K562 (cell line): ENCODE measurements around the gene PSMB11. TPM values are rescaled to one million over a fixed set of nuclear protein-coding genes. Genes with fewer than 3 reads are reported as not detected.

Experiments
- AFF1 ChIP-seq, 2 experiments: fragments of 450-650 bp; IDR thresholded peaks; 2 replicates each; pipeline ENCODE4 v1.6.1; 2018; ENCODE audit warnings: mild to moderate bottlenecking in 2 of 2, low read depth in 1 of 2; ENCODE audit not compliant: partially characterized antibody in 2 of 2
- CHCHD3 ChIP-seq: fragments of 250-450 bp; sonication (Bioruptor Pico); IDR thresholded peaks from 2 replicates; pipeline ENCODE4 v2.1.2; 2022; ENCODE audit warnings: mild to moderate bottlenecking
- GMEB1 ChIP-seq: fragments of 250-450 bp; sonication (Bioruptor Pico); IDR thresholded peaks from 2 replicates; pipeline ENCODE4 v1.4.0; 2020; ENCODE audit warnings: mild to moderate bottlenecking
- HES1 ChIP-seq: fragments of 450-650 bp; IDR thresholded peaks from 2 replicates; pipeline ENCODE4 v1.6.1; 2016; ENCODE audit warnings: low read depth, mild to moderate bottlenecking, moderate library complexity
- MTA3 ChIP-seq: fragments of 450-650 bp; formaldehyde crosslinking; IDR thresholded peaks from 2 replicates; pipeline ENCODE4 v1.6.1; 2017; ENCODE audit warnings: mild to moderate bottlenecking, borderline replicate concordance
- RBM17 ChIP-seq: fragments of 200-400 bp; formaldehyde crosslinking; IDR thresholded peaks from 2 replicates; pipeline ENCODE4 v1.6.1; 2017; ENCODE audit warnings: low read depth, mild to moderate bottlenecking, low read length, borderline replicate concordance
- RNF219 ChIP-seq: fragments of 250-450 bp; sonication (Bioruptor Pico); IDR thresholded peaks from 2 replicates; pipeline ENCODE4 v1.5.0; 2022; ENCODE audit warnings: mild to moderate bottlenecking
- RUNX1 ChIP-seq: sonication (generic); IDR thresholded peaks from 2 replicates; pipeline ENCODE4 v1.6.1; 2016; ENCODE audit warnings: antibody characterized with exemption, low read depth
- SLC30A9 ChIP-seq: fragments of 250-450 bp; sonication (Bioruptor Pico); IDR thresholded peaks from 2 replicates; pipeline ENCODE4 v1.8.0; 2022; ENCODE audit warnings: mild to moderate bottlenecking, moderate library complexity
- SMARCA4 ChIP-seq: fragments of 450-650 bp; IDR thresholded peaks from 2 replicates; pipeline ENCODE4 v1.6.1; 2016
- SPI1 ChIP-seq: IDR thresholded peaks from 2 replicates; pipeline ENCODE4 v1.6.1; 2011; ENCODE audit warnings: low read depth, low read length, control low read depth, borderline replicate concordance
- ZFP1 ChIP-seq: fragments of 450-650 bp; formaldehyde crosslinking; IDR thresholded peaks from 2 replicates; pipeline ENCODE4 v1.4.0; 2020; ENCODE audit warnings: mild to moderate bottlenecking, mixed read lengths
- ZFX ChIP-seq: sonication (generic); formaldehyde crosslinking; IDR thresholded peaks from 2 replicates; pipeline ENCODE4 v1.8.0; 2022; ENCODE audit warnings: mild to moderate bottlenecking, missing genetic modification reagents, moderate library complexity
- ZNF224 ChIP-seq: sonication (generic); formaldehyde crosslinking; IDR thresholded peaks from 2 replicates; pipeline ENCODE4 v1.8.0; 2022; ENCODE audit warnings: mild to moderate bottlenecking, missing genetic modification reagents
- ZNF512 ChIP-seq: IDR thresholded peaks from 2 replicates; pipeline ENCODE4 v1.6.1; 2016; ENCODE audit warnings: missing genetic modification characterization, missing compliant biosample characterization
- ZNF583 ChIP-seq: fragments of 250-450 bp; sonication (Bioruptor Pico); IDR thresholded peaks from 2 replicates; pipeline ENCODE4 v1.4.0; 2020
- ZNF695 ChIP-seq: fragments of 450-650 bp; formaldehyde crosslinking; IDR thresholded peaks from 2 replicates; pipeline ENCODE4 v1.4.0; 2020; ENCODE audit warnings: mild to moderate bottlenecking, moderate library complexity
- polyA plus RNA-seq, 8 experiments: library from polyadenylated mRNA; depleted of rRNA in 4 of 8; stranded (reverse) in 5 of 8; unstranded in 3 of 8; fragments of >200 nt; fragmentation: Nextera tagmentation in 2 of 8; fragmentation: Illumina TruSeq in 1 of 8; extraction: Ambion mirVana in 2 of 8; extraction: Trizol in 1 of 8; gene quantifications; 2 replicates each; pipeline versions ENCODE4 v1.2.1 to v1.2.3, GENCODE V29; 2011 to 2014; ENCODE audit warnings: inconsistent platforms in 1 of 8, missing spikeins in 1 of 8
- total RNA-seq, 7 experiments: library from RNA; depleted of rRNA in 6 of 7; stranded (reverse); fragments of >200 nt in 6 of 7; fragmentation: Illumina TruSeq in 2 of 7; extraction: Trizol in 2 of 7; gene quantifications; 2 replicates each; pipeline versions ENCODE4 v1.2.1 to v1.2.3, GENCODE V29; 2011 to 2021; ENCODE audit warnings: low replicate concordance in 1 of 7

Gene PSMB11
- total and polyA plus RNA-seq, 9 of the 15 experiments (the other 6 are each of a cell fraction or from before 2014, with no cell fraction given), result not detected

DNA sequence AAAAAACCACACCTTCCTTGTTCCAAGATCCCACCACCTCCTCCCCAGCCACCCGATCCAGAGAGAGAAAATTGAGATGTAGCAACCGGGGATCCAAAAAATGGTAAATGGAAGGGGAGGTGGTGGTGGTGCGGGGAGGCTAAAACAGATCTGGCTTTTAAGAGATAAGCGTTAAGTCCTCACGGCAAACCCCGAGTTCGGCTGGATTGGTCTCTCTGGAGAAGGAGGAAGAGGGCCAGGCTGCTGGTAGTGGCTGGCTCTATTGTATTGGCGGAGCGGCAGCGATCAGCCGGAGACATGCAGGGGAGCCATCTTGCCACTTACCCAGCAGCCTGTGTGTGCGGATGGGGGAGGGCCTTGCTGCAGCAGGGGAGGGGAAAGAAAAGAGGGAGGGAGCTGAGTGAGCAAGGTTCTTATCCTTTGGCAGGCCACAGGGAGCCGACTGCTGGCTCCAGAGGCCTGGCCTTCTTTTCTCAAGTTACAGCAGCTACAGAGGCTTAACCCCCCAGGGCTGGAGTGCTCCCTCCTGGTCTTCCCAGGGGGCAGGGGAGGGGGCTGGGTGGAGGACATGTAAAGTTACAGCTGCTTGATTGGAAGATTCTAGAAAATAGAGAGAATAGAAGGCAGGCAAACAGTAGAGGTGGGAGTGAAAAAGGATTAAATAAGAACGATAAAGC, 29.4 kb downstream of the PSMB11 start (continued):
- no peak for TF ChIP-seq RBM17
- TF ChIP-seq SLC30A9 (CRISPR knock-in tag), result no peak
- no peak for TF ChIP-seq RUNX1
- TF ChIP-seq MTA3, result no peak; the same call in 1 of the 2 replicates
- TF ChIP-seq ZNF224 (CRISPR knock-in tag), result no peak
- TF ChIP-seq ZNF583 (CRISPR knock-in tag), result no peak
- no peak for TF ChIP-seq SPI1
- TF ChIP-seq ZNF695 (CRISPR knock-in tag), result no peak
- no peak for TF ChIP-seq ZNF512 (tag)
- no peak for TF ChIP-seq HES1
- no peak for TF ChIP-seq ZFP1 (CRISPR knock-in tag)
- TF ChIP-seq AFF1 (IDR thresholded peaks at IDR 0.05; ENCODE audit: low read depth in 1 of 2, partially characterized antibody in 2 of 2), result peak in 1 of 2 experiments; percentile 24
- no peak for TF ChIP-seq GMEB1 (CRISPR knock-in tag)
- TF ChIP-seq RNF219, result no peak
- TF ChIP-seq SMARCA4, result no peak
- TF ChIP-seq ZFX (CRISPR knock-in tag), result peak; percentile 63
- TF ChIP-seq CHCHD3, result no peak
